ENCODE measurements around the gene PDE4DIP.
"Not testable (repeated sequence)": the region's sequence is repeated elsewhere in the genome, so short reads cannot be mapped to it uniquely, and the experiment has no call there.

DNA sequence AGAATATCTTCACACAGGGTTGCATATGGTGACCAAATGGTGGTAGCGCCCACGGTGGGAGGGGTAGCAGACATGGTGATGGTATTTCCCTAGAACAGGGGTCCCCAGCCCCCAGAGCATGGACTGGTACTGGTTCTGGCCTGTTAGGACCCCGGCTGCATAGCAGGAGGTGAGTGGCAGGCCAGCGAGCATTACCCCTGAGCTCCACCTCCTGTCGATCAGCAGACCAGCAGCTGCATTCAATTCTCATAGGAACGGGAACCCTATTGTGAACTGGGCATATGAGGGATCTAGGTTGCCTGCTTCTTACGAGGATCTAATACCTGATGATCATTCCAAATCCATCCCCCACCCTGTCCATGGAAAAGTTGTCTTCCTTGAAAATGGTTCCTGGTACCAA is 22.0 kb upstream of the PDE4DIP start:
- TF ChIP-seq CTCF (conservative IDR thresholded peaks at IDR 0.05 in 1 of 2, IDR thresholded peaks at IDR 0.05 in 1 of 2; ENCODE audit: extremely low read depth in 1 of 2, insufficient read depth in 1 of 2, low read depth in 1 of 2, low read length in 2 of 2); EZH2 (IDR thresholded peaks at IDR 0.05; ENCODE audit: borderline replicate concordance, low read length): not testable (repeated sequence)
